HG02852 (cell line): Measurements from ENCODE around the gene RAD50.
"Not testable (repeated sequence)": the region's sequence is repeated elsewhere in the genome, so short reads cannot be mapped to it uniquely, and the experiment has no call there.

Experiments used
- ATAC-seq: cut with Tn5 transposase; IDR thresholded peaks from one replicate; pipeline ENCODE4 v1.9.1; 2021; ENCODE audit warnings: mild to moderate bottlenecking, moderate library complexity; ENCODE audit not compliant: unreplicated experiment

Gene RAD50

DNA sequence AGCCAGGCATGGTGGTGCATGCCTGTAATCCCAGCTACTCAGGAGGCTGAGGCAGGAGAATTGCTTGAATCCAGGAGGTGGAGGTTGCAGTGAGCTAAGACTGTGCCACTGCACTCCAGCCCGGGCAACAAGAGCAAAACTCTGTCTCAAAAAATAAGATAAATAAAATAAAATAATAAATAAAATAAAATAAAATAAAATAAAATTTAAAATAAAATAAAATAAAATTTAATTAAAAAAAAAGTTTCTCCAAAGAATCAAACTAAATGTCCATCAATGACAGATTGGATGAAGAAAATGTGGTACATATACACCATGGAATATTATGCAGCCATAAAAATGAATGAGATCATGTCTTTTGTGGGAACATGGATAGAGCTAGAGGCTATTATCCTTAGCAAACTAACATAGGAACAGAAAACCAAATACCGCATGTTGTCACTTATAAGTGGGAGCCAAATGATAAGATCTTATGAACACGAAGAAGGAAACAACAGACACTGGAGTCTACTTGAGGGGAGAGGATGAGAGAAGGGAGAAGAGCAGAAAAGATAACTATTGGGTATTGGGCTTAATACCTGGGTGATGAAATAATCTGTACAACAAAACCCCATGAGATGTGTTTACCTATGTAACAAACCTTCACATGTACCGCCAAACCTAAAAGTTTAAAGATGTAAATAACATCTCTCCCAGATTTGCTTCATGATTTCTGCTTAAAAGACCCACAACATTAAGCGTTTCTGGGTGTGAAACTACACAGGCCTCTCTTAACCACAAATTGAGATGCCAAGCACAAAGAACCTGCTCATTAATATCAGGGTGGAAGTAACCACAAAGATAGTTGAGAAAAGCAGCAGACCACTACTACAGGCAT lies 135.2 kb downstream of the RAD50 start:
- ATAC-seq, result not testable (repeated sequence)

DNA sequence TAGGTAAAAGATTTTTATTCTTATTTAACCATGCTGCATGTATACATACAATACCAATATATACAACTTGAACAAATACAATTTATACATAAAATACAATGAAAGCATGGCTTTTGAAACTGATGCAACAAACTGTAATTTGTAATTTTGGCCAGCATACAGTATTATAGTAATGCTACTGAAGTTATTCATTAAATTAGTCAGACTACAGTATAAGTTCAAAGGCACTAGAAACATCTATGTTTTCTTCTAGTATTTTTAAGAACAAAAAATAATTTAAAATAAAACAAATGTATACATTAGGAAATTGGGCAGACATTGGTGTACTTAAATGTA lies 135.8 kb downstream of the RAD50 start:
- no peak for ATAC-seq
